Esophagus muscularis mucosa (tissue), 4 donors: ENCODE data around the gene UBE2D1.

Experiments used
- EP300 ChIP-seq: sonication (generic); formaldehyde crosslinking; IDR thresholded peaks from one replicate; pipeline ENCODE4 v1.6.1; 2017; ENCODE audit warnings: antibody characterized with exemption
- POLR2A ChIP-seq: fragments of 450-650 bp; IDR thresholded peaks from one replicate; pipeline ENCODE4 v1.6.1; 2017; ENCODE audit warnings: antibody characterized with exemption, moderate library complexity, mild to moderate bottlenecking, low read depth
- TF ChIP-seq, protein P1 (sequence below), 3 experiments: fragments of 200-600 bp in 2 of 3; fragments of 450-650 bp in 1 of 3; sonication (generic) in 2 of 3; IDR thresholded peaks; one replicate each; pipeline ENCODE4 v1.5.1; 2017 to 2019; ENCODE audit warnings: antibody characterized with exemption in 3 of 3, mild to moderate bottlenecking in 2 of 3, moderate library complexity in 1 of 3

DNA sequence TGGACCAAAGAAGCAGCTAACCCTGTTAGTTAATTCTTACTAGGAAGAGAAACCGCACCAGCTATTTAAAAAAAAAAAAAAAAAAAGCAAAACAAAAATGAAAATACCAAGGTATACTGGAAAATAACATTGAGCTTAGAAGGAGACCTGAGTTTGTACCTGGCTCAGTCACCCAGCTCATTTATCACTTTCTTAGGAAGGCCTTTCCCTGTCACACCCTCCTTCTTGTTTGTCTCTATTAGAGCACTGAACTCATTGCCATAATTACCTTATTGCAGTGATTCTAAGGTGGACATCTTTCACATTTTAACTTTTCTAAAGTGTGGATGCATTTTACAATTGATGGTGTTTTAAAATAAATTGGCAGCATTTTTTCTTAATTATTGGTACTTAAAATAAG is 24.1 kb downstream of the UBE2D1 start:
- TF ChIP-seq, protein P1, sequence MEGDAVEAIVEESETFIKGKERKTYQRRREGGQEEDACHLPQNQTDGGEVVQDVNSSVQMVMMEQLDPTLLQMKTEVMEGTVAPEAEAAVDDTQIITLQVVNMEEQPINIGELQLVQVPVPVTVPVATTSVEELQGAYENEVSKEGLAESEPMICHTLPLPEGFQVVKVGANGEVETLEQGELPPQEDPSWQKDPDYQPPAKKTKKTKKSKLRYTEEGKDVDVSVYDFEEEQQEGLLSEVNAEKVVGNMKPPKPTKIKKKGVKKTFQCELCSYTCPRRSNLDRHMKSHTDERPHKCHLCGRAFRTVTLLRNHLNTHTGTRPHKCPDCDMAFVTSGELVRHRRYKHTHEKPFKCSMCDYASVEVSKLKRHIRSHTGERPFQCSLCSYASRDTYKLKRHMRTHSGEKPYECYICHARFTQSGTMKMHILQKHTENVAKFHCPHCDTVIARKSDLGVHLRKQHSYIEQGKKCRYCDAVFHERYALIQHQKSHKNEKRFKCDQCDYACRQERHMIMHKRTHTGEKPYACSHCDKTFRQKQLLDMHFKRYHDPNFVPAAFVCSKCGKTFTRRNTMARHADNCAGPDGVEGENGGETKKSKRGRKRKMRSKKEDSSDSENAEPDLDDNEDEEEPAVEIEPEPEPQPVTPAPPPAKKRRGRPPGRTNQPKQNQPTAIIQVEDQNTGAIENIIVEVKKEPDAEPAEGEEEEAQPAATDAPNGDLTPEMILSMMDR (IDR thresholded peaks at IDR 0.05) = no peak
- TF ChIP-seq POLR2A (no peak), EP300 (no peak)
